Colonic mucosa (tissue), 4 donors: ENCODE measurements around the gene CILP. TPM values are rescaled to one million over a fixed set of nuclear protein-coding genes. Genes with fewer than 3 reads are reported as not detected.
A peak's percentile ranks its signal among the peaks of the same experiment; 100 is the strongest.
"Not testable (repeated sequence)": the region's sequence is repeated elsewhere in the genome, so short reads cannot be mapped to it uniquely, and the experiment has no call there.

Experiments used
- DNase-seq: peaks from one replicate; pipeline ENCODE4 v3.0.0-alpha.2; 2020
- H3K27ac ChIP-seq: fragments of 200-600 bp; one replicate; pipeline ENCODE4 v1.8.0; 2021
- H3K27me3 ChIP-seq: fragments of 200-600 bp; one replicate; pipeline ENCODE4 v1.8.0; 2021
- H3K36me3 ChIP-seq: fragments of 200-600 bp; one replicate; pipeline ENCODE4 v1.8.0; 2021
- H3K4me1 ChIP-seq: fragments of 200-600 bp; one replicate; pipeline ENCODE4 v1.8.0; 2021; ENCODE audit warnings: mild to moderate bottlenecking
- H3K4me3 ChIP-seq: fragments of 200-600 bp; one replicate; pipeline ENCODE4 v1.8.0; 2021
- H3K9ac ChIP-seq, 2 donors: one replicate each; pipeline ENCODE4 v1.7.0; 2013; ENCODE audit warnings: control low read depth in 2 of 2, low read depth in 2 of 2, low read length in 2 of 2
- H3K9me3 ChIP-seq: fragments of 200-600 bp; one replicate; pipeline ENCODE4 v1.8.0; 2021
- intact Hi-C: fragments of 100-400 bp; cut with DNase I; formaldehyde crosslinking; loops from one replicate; pipeline ENCODE4 v1.14.1; 2022
- total RNA-seq, 2 donors: library from RNA; stranded (reverse); fragmentation: NEBNext Ultra II Directional in 1 of 2; extraction: Animal tissue kit (Norgen Biotek cat#: 25700) in 1 of 2; gene quantifications; one replicate each; pipeline ENCODE4 v1.2.1, GENCODE V29; 2021
- TF ChIP-seq, protein P1 (sequence below): fragments of 200-600 bp; IDR thresholded peaks from one replicate; pipeline ENCODE4 v1.8.0; 2022; ENCODE audit warnings: antibody characterized with exemption, mild to moderate bottlenecking
- donor health status: healthy.
- donor health status: DM: no; HTN: no; CAD: no.
- donor health status: DM: no; HTN: no; CAD: no.

CILP gene
- total RNA-seq, 2 donors from 2014 or later = 3.7 to 8.7 TPM

DNA sequence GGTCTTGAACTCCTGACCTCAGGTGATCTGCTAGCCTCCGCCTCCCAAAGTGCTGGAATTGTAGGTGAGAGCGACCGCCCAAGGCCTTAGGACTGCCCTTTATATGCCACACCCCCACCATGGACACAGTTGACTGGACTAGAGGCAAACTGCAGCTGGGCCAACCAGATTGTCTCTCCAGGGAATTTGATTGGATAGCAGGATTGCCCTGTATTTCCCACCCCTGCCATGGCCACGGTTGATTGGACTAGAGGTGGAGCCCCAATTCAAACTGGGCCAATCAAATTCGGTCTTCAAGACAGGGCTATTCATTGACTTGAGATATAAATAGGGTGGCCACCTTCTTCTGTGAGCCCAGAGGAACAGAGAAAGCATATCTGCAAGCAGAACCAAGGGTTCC is 19.3 kb downstream of the CILP start:
- no peak overlapping the region for H3K4me3 ChIP-seq
- intact Hi-C loops = no loop called here

DNA sequence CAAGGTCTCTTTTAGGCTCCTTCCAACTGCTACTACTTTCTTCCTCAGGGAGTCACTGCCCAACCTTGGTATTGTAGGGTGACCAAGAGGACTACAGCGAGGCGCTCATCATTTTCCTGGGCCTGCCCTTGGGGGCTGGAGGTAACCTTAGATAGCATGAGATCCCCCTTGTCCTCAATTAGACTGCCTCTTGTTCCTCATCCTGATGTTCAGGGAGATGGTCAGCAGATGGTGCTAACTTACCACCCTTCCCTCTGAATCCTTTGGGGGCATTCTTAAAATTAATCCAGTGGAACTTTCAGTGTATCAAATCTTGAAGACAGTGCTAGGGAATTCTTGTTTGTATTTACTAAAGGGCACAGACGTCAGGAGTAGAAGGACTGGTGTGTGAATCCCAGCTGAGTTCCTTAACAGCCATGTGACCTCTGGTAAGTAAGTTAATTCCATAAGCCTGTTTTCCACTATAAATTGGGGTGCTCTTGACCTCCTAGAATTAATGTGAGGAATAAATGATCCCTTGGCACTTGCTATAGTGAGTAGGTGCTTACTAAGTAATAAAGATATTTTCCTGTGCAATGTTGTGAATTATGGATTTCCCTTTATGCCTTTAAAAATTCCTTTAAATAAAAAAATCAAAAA is 22.1 kb downstream of the CILP start:
- H3K27me3 ChIP-seq = no peaks in the 10 kb centered on the region
- no peak overlapping the region for H3K9ac ChIP-seq
- H3K9me3 ChIP-seq = no peaks in the 10 kb centered on the region
- no peaks in the 10 kb centered on the region for H3K4me1 ChIP-seq
- intact Hi-C loops = loop anchor here (2.0 to 10.0 kb wide), 3 partner anchors 88 to 134 kb away; no protein-coding TSS in a partner anchor
- TF ChIP-seq, protein P1, sequence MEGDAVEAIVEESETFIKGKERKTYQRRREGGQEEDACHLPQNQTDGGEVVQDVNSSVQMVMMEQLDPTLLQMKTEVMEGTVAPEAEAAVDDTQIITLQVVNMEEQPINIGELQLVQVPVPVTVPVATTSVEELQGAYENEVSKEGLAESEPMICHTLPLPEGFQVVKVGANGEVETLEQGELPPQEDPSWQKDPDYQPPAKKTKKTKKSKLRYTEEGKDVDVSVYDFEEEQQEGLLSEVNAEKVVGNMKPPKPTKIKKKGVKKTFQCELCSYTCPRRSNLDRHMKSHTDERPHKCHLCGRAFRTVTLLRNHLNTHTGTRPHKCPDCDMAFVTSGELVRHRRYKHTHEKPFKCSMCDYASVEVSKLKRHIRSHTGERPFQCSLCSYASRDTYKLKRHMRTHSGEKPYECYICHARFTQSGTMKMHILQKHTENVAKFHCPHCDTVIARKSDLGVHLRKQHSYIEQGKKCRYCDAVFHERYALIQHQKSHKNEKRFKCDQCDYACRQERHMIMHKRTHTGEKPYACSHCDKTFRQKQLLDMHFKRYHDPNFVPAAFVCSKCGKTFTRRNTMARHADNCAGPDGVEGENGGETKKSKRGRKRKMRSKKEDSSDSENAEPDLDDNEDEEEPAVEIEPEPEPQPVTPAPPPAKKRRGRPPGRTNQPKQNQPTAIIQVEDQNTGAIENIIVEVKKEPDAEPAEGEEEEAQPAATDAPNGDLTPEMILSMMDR = no peak
- no peak overlapping the region for H3K27ac ChIP-seq
- DNase-seq = peak; percentile 31
- no peaks in the 10 kb centered on the region for H3K36me3 ChIP-seq
- H3K4me3 ChIP-seq = no peak overlapping the region

More for the DNA sequence above, 19.3 kb downstream of the CILP start:
- H3K27me3 ChIP-seq = no peaks in the 10 kb centered on the region
- TF ChIP-seq, protein P1 = no peak
- no peaks in the 10 kb centered on the region for H3K4me1 ChIP-seq
- H3K9me3 ChIP-seq = no peaks in the 10 kb centered on the region
- no peak for DNase-seq
- H3K36me3 ChIP-seq = no peaks in the 10 kb centered on the region
- H3K27ac ChIP-seq = no peak overlapping the region
- no peak overlapping the region for H3K9ac ChIP-seq

DNA sequence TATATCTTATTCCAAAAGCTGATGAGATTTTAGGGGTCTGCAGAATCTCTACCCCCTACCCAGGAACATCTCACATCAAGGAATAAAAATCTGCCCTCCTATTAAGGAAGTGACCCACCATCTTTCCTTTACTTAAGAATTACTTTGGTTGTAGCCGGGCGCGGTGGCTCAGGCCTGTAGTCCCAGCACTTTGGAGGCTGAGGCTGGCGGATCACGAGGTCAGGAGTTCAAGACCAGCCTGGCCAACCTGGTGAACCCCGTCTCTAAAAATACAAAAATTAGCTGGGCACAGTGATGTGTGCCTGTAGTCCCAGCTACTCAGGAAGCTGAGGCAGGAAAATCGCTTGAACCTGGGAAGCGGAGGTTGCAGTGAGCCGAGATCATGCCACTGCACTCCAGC is 22.8 kb downstream of the CILP start:
- intact Hi-C loops = loop anchor here (2.0 to 10.0 kb wide), 3 partner anchors 89 to 134 kb away; no protein-coding TSS in a partner anchor
- H3K4me1 ChIP-seq, H3K4me3 ChIP-seq, H3K27me3 ChIP-seq, H3K9ac ChIP-seq, DNase-seq, H3K9me3 ChIP-seq, H3K27ac ChIP-seq, H3K36me3 ChIP-seq: not testable (repeated sequence)

DNA sequence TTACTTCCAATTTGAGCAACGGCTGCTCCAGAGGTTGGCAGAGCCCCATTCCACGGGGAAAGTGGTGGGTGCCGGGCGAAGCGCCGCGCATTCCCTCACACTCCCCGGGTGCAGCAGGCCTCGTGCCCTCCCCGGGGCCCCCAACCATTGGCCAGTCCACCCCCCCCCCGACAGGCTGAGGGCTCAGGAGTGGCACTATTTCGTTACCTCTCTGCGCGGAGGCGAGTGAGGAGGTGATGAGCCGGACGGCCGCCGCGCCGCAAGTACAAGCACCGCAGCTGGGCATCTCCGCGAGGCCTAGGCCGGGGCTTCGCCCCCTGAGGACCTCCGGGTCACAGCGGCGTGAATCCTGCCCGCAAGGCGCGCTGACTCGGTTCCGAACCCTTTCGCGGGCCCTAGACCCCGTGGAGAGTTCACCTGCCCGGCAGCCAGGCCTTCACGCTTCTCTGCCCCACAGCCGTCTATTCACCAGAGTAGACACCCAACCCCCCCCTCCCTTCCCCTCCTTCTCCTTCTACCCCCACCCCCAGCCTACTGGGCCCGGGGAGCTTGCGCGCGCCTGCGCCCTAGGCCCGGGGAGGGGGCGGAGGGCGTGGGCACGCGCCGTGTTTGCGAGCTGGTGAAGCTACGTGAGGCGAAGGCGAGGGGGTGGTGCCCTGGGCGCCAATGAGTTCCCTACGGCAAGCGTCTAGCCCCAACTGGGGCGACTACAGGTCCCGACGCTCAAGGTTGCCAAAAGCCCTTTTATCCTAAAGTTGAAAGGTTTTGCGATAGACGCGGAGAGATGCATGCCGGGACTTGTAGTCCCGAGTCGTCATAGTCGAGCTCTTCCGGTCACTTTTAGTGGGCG is 26.2 kb downstream of the CILP start, which contains the start of gene CLPX:
Gene CLPX, minus strand, starts transcription at position 475 of the 850 bp plus-strand sequence. Its CDS starts 189 bp downstream, at position 286.
- H3K4me3 ChIP-seq = peak within 1 kb of the TSS; percentile 97
- no peaks in the 10 kb centered on the region for H3K4me1 ChIP-seq
- DNase-seq = peak; percentile 90
- peak within 1 kb of the TSS; percentile 96 for H3K27ac ChIP-seq
- H3K9ac ChIP-seq = peak within 1 kb of the TSS; percentile 92
- no peaks in the 10 kb centered on the region for H3K36me3 ChIP-seq
- TF ChIP-seq, protein P1 = no peak
- intact Hi-C loops = loop anchor here (5.0 to 10.0 kb wide), 2 partner anchors 92 to 130 kb away; no protein-coding TSS in a partner anchor
- H3K27me3 ChIP-seq = no peaks in the 10 kb centered on the region
- H3K9me3 ChIP-seq = no peaks in the 10 kb centered on the region

DNA sequence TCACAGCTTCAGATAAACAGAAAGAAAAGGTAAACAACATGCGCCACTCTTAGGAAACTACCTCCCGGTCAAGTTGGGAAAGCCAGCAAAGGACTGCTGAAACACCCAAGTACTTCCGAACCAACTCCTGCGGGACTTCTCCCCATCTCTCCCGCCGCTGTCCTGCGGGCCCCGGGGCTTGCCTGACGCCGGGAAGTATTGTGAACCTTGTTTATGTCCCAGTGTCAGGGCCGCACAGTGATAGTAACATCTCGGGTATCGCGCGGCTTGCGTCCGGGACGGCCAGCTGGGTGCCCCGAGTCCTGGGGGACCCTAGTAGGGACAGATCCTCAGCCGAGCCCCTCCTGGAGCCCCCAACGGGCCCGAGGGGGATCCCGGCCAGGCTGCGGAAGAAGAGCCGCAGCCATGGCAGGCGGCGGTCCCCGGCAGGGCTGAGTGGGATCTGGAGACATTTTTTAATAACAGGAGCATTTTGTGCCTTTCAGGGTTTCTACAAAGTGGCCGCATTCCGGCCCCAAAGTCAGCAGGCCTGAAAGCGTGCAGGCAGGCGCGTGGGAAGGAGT is 26.9 kb downstream of the CILP start:
- DNase-seq = peak; percentile 63
- Histone ChIP-seq H3K9me3 (no peaks in the 10 kb centered on the region), H3K27me3 (no peaks in the 10 kb centered on the region), H3K9ac (peak overlapping the region; percentile 92), H3K4me1 (no peaks in the 10 kb centered on the region), H3K36me3 (peaks cover under 1% of the 10 kb centered on the region), H3K27ac (peak overlapping the region; percentile 96), H3K4me3 (peak overlapping the region; percentile 97)
- intact Hi-C loops = loop anchor here (10.0 kb wide), 1 partner anchor 130 kb away; no protein-coding TSS in a partner anchor
- TF ChIP-seq, protein P1 = no peak
